Stimulated activated CD8-positive, alpha-beta memory T cell treated with anti-CD3 and anti-CD28 coated beads, Interleukin-4, amount 100 ng/mL, for 1 hour (primary cell): ENCODE data around the gene C1orf52.
A peak's percentile ranks its signal among the peaks of the same experiment; 100 is the strongest.

Experiments used
- DNase-seq, 2 donors: peaks; one replicate each; pipeline ENCODE4 v3.0.0-alpha.2; 2020; ENCODE audit warnings: low read depth in 2 of 2, low spot score in 1 of 2

C1orf52 gene

GRCh38 chr1:85259118-85259911 is at the start of gene C1orf52:
TSS of gene C1orf52 (minus strand) at chr1:85259662. CDS start at chr1:85259633, 29 bp downstream.
- peak; percentile 92 to 98 for DNase-seq

GRCh38 chr1:85308833-85309350 is 49.4 kb upstream of the C1orf52 start:
- no peak for DNase-seq

DNA sequence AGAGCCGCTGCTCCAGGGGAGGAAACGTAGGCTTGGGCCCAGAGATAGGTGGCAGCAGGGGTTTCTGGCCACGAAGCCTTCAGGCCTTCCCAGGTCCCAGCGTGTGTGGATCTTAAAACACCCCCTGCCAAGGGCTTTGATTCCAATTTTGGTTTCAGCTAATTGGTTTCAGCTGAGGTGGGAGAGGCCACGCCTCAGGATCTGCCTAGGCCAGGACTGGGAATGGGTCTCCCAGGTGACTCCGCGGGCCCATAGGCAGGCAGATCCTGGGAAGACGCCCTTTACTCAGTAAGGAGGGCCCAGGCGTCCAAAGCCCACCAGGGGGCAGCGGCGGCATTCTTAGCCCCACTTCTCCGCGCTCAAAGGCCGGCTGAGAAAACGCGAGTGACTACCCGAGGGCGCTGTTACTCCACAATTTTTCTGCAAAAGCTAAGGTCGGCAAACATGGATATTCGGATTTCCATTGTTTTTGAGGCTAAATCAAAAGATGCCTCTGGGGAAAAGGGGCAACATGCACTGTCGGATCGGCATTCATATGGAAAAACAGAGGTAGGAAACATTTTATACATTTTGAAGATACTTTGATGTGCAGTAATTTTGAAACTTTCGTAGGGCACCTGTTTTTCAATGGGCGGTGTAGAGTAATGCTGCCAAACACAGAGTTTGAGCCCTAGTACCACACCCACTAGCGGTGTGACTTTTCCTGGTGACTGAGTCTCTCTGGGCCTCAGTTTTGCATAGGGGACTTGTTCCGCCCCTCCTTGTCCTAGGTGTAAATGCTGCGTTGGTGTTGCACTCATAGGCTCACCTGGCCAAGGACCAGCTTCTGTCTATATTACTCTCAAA is 48.7 kb upstream of the C1orf52 start:
- DNase-seq = peak; percentile 14 to 28

GRCh38 chr1:85306236-85306635 is 46.8 kb upstream of the C1orf52 start:
- DNase-seq = no peak

GRCh38 chr1:85303440-85304162 is 44.1 kb upstream of the C1orf52 start:
- no peak for DNase-seq

- DNase-seq = no peak
Measured at GRCh38 chr1:85300140-85300539, 40.7 kb upstream of the C1orf52 start.

GRCh38 chr1:85297855-85298629 is 38.6 kb upstream of the C1orf52 start:
- peak; percentile 34 to 39 for DNase-seq

GRCh38 chr1:85297538-85297854 is 38.0 kb upstream of the C1orf52 start:
- DNase-seq = no peak

GRCh38 chr1:85296980-85297379 is 37.5 kb upstream of the C1orf52 start:
- no peak for DNase-seq

- no peak for DNase-seq
Measured at GRCh38 chr1:85295654-85296053, 36.2 kb upstream of the C1orf52 start.

GRCh38 chr1:85295006-85295431 is 35.6 kb upstream of the C1orf52 start:
- DNase-seq = no peak

- DNase-seq = no peak
Measured at GRCh38 chr1:85290826-85291225, 31.4 kb upstream of the C1orf52 start.

- DNase-seq = no peak
Measured at GRCh38 chr1:85289848-85290335, 30.4 kb upstream of the C1orf52 start.

- DNase-seq = no peak
Measured at GRCh38 chr1:85289207-85289847, 29.9 kb upstream of the C1orf52 start.

GRCh38 chr1:85284202-85284601 is 24.7 kb upstream of the C1orf52 start:
- no peak for DNase-seq

DNA sequence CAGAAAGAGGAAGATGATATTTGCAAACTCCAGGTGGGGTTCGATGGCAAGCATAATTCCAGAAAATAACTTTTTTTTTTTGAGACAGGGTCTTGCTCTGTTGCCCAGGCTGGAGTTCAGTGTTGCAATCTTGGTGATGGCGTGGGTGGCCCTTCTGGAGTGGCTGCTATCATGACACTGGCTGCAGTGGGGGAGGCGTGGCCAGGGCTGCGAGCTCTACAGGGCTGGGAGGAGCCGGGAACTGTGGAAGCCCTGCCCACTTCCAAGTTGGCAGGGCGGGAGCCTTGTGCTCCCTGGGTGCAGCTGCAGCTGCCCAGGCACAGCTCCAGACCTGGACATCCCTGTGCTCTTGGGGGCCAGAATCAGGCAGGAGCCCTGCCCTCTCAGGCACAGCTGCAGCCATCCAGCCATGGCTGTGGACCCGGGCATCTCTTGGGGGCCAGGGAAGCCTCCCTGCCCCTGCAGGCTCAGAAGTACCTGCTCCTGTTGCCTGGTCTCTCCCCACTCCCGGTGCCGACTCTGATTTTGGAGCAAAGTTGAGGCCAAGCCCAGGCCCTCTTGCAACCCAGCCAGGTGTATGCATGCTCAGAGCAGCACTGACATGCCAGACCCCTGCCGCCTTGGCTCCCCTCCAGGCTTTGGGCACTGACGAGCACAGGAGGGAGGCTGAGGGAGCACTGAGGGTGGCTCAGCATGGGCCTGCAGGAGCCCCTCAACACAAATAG is 24.2 kb upstream of the C1orf52 start:
- DNase-seq = no peak

GRCh38 chr1:85282424-85282823 is 23.0 kb upstream of the C1orf52 start:
- DNase-seq = no peak

- no peak for DNase-seq
Measured at GRCh38 chr1:85280636-85281035, 21.2 kb upstream of the C1orf52 start.

DNA sequence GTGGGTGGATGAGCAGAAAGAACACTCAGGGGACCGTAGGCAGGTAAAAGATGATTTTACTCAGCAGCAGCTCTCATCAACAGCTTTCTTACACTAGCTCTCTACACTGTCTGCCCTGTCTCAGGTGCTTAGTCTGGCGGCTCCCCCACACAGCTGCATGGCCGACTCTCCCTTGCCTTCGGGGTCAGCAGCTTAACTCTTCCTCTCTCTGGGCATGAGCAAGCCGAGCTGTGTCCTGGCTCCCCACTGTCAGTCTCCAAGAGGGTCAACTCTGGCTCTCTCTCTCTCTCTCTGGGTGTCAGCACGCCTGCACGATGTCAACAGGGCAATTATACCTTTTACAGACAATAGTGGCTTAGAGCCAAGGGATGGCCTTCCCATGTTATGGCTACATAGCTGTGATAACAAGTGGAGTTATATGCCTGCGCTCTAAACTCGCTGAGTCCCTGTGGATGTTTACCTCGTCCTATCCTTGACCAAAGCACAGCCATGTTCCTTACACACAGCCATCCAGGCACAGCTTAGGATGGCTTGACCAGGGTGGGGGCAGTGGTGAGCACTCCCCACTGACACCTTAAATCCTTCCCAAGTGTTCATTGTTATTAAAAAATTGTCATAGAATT is 20.1 kb upstream of the C1orf52 start:
- no peak for DNase-seq
